HEK293T (cell line): ENCODE measurements around the gene ERI3.

ENCODE experiments used
- ARNT ChIP-seq: fragments of 450-650 bp; IDR thresholded peaks from 2 replicates; pipeline ENCODE4 v1.6.1; 2017; ENCODE audit warnings: mild to moderate bottlenecking
- BHLHE40 ChIP-seq: fragments of 450-650 bp; IDR thresholded peaks from 2 replicates; pipeline ENCODE4 v1.6.1; 2016; ENCODE audit warnings: mild to moderate bottlenecking, moderate library complexity, borderline replicate concordance
- ELF4 ChIP-seq: fragments of 450-650 bp; IDR thresholded peaks from 2 replicates; pipeline ENCODE4 v1.6.1; 2017; ENCODE audit warnings: antibody characterized with exemption
- FOXM1 ChIP-seq: fragments of 450-650 bp; IDR thresholded peaks from 2 replicates; pipeline ENCODE4 v1.6.1; 2017; ENCODE audit warnings: mild to moderate bottlenecking, borderline replicate concordance
- HDGF ChIP-seq: fragments of 450-650 bp; IDR thresholded peaks from 2 replicates; pipeline ENCODE4 v1.6.1; 2017; ENCODE audit warnings: antibody characterized with exemption, borderline replicate concordance
- NFRKB ChIP-seq: fragments of 450-650 bp; IDR thresholded peaks from 2 replicates; pipeline ENCODE4 v1.6.1; 2016; ENCODE audit warnings: mild to moderate bottlenecking, moderate library complexity
- SP1 ChIP-seq: fragments of 450-650 bp; IDR thresholded peaks from 2 replicates; pipeline ENCODE4 v1.6.1; 2017
- SUZ12 ChIP-seq: fragments of 450-650 bp; IDR thresholded peaks from 2 replicates; pipeline ENCODE4 v1.6.1; 2016; ENCODE audit warnings: mild to moderate bottlenecking
- TARDBP ChIP-seq: fragments of 450-650 bp; IDR thresholded peaks from 2 replicates; pipeline ENCODE4 v1.6.1; 2016
- ZNF384 ChIP-seq: fragments of 450-650 bp; IDR thresholded peaks from 2 replicates; pipeline ENCODE4 v1.6.1; 2016

DNA sequence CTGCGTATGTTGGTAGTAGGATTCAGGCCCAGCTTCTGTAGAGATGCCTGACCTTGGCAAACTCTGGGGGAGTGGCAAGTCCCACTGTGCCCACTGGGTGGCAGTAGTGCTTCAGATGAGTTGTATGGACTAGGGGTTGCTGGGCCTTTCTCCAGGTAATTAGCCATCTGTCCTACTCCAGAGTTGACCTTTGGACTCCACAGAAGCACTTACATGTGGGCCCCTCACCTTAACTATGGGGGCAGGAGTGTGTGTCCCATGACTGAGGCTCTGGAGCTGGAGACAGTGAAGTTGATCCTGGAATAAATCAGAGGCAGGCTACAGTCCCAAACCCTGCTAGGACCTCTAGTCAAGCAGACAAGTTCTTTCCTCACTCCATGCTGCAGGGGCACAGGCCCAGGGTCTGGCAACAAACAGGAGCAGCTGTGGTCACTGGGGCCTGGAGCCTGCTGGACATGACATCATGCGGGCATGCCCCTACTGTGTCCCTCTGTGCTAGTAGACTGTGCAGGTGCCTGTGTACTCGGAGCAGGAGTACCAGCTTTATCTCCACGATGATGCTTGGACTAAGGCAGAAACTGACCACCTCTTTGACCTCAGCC is 137.1 kb downstream of the ERI3 start:
- no peak for TF ChIP-seq FOXM1
- no peak for TF ChIP-seq SP1
- no peak for TF ChIP-seq ZNF384
- TF ChIP-seq BHLHE40, result no peak
- TF ChIP-seq SUZ12, result no peak
- TF ChIP-seq NFRKB, result no peak
- no peak for TF ChIP-seq ELF4
- TF ChIP-seq HDGF, result peak; percentile 14; the same call in 1 of the 2 replicates
- TF ChIP-seq ARNT, result no peak
- no peak for TF ChIP-seq TARDBP
